Liver (tissue), 3 donors: Measurements from ENCODE around the gene NAA80.

Experiments
- ATF3 ChIP-seq: IDR thresholded peaks from 2 replicates; pipeline ENCODE4 v1.6.1; 2016; ENCODE audit warnings: antibody characterized with exemption
- CTCF ChIP-seq: fragments of 150-350 bp; IDR thresholded peaks from 2 replicates; pipeline ENCODE4 v1.5.1; 2017; ENCODE audit warnings: improper control_type of control experiment, low read depth, low read length; ENCODE audit not compliant: missing input control
- FOXA1 ChIP-seq: IDR thresholded peaks from 2 replicates; pipeline ENCODE4 v1.6.1; 2016; ENCODE audit warnings: antibody characterized with exemption
- GABPA ChIP-seq, 2 donors: IDR thresholded peaks in 1 of 2; conservative IDR thresholded peaks in 1 of 2; 2 replicates each; pipeline ENCODE4 v1.6.1; 2016; ENCODE audit warnings: antibody characterized with exemption in 2 of 2, mild to moderate bottlenecking in 1 of 2, moderate library complexity in 1 of 2
- HNF4A ChIP-seq, 2 donors: conservative IDR thresholded peaks; 2 replicates each; pipeline ENCODE4 v1.6.1; 2016; ENCODE audit warnings: antibody characterized with exemption in 2 of 2, mild to moderate bottlenecking in 2 of 2
- HNF4G ChIP-seq: IDR thresholded peaks from 2 replicates; pipeline ENCODE4 v1.6.1; 2016; ENCODE audit warnings: antibody characterized with exemption
- MAX ChIP-seq: IDR thresholded peaks from 2 replicates; pipeline ENCODE4 v1.6.1; 2016; ENCODE audit warnings: antibody characterized with exemption
- RAD21 ChIP-seq, 2 donors: IDR thresholded peaks; 2 replicates each; pipeline ENCODE4 v1.6.1; 2016; ENCODE audit warnings: antibody characterized with exemption in 2 of 2, mild to moderate bottlenecking in 2 of 2
- REST ChIP-seq: IDR thresholded peaks from 2 replicates; pipeline ENCODE4 v1.6.1; 2016; ENCODE audit warnings: antibody characterized with exemption, mild to moderate bottlenecking
- RXRA ChIP-seq, 2 donors: IDR thresholded peaks; 2 replicates each; pipeline ENCODE4 v1.6.1; 2017 to 2018; ENCODE audit warnings: antibody characterized with exemption in 2 of 2, mild to moderate bottlenecking in 1 of 2
- SP1 ChIP-seq: IDR thresholded peaks from 2 replicates; pipeline ENCODE4 v1.6.1; 2018; ENCODE audit warnings: antibody characterized with exemption, mild to moderate bottlenecking
- TAF1 ChIP-seq: conservative IDR thresholded peaks from 2 replicates; pipeline ENCODE4 v1.6.1; 2016; ENCODE audit warnings: antibody characterized with exemption, mild to moderate bottlenecking
- ZBTB33 ChIP-seq: IDR thresholded peaks from 2 replicates; pipeline ENCODE4 v1.6.1; 2016; ENCODE audit warnings: antibody characterized with exemption
- donor health status: healthy.
- donor health status: healthy.

- TF ChIP-seq SP1 (peak; percentile 46), CTCF (no peak), TAF1 (no peak), RAD21 (IDR thresholded peaks at IDR 0.05) (no peak), RXRA (IDR thresholded peaks at IDR 0.05) (no peak), GABPA (IDR thresholded peaks at IDR 0.05 in 1 of 2, conservative IDR thresholded peaks at IDR 0.05 in 1 of 2) (no peak), MAX (no peak), HNF4G (no peak), ATF3 (no peak), FOXA1 (no peak), REST (no peak), ZBTB33 (no peak), HNF4A (conservative IDR thresholded peaks at IDR 0.05) (no peak)
These were observed 34.6 kb upstream of the NAA80 start for GRCh38 chr3:50333744-50334328.
